WTC11 (cell line): ENCODE results near the gene GPR37. TPM values are rescaled to one million over a fixed set of nuclear protein-coding genes. Genes with fewer than 3 reads are reported as not detected.

ENCODE experiments used
- ATAC-seq: fragments of 200-7000 bp; cut with Tn5 transposase; 2 replicates; pipeline ENCODE4 v1.10.0; 2021; ENCODE audit warnings: mild to moderate bottlenecking, moderate library complexity
- CTCF ChIA-PET: fragments of 300-600 bp; sonication (Branson Sonifier 250); formaldehyde crosslinking; loops from one replicate; lab custom pipeline; 2021; ENCODE audit warnings: antibody characterized with exemption; lab: Charles Lee
- POLR2A ChIA-PET: fragments of 350-600 bp; sonication (Branson Sonifier 250); formaldehyde crosslinking; loops from one replicate; lab custom pipeline; 2021; ENCODE audit warnings: antibody characterized with exemption; lab: Charles Lee
- DNase-seq: peaks from one replicate; pipeline ENCODE4 v3.0.0; 2021; ENCODE audit warnings: low spot score
- H3K27ac Mint-ChIP-seq: 2 replicates; pipeline ENCODE4 v1.8.0; 2021; ENCODE audit warnings: mixed read lengths
- H3K27me3 Mint-ChIP-seq: 2 replicates; pipeline ENCODE4 v1.8.0; 2021; ENCODE audit warnings: low read depth, mild to moderate bottlenecking, moderate library complexity, mixed read lengths
- H3K36me3 Mint-ChIP-seq: 2 replicates; pipeline ENCODE4 v1.8.0; 2021; ENCODE audit warnings: mixed read lengths
- H3K4me1 Mint-ChIP-seq: 2 replicates; pipeline ENCODE4 v1.8.0; 2022; ENCODE audit warnings: mixed read lengths
- H3K4me3 Mint-ChIP-seq: 2 replicates; pipeline ENCODE4 v1.8.0; 2021; ENCODE audit warnings: mild to moderate bottlenecking, moderate library complexity, mixed read lengths
- H3K9me3 Mint-ChIP-seq: 2 replicates; pipeline ENCODE4 v1.8.0; 2021; ENCODE audit warnings: mixed read lengths
- AFF4 ChIP-seq: sonication (generic); formaldehyde crosslinking; IDR thresholded peaks from 2 replicates; pipeline ENCODE4 v1.8.1; 2023; ENCODE audit warnings: mild to moderate bottlenecking, missing genetic modification reagents, borderline replicate concordance
- ATF2 ChIP-seq: sonication (generic); formaldehyde crosslinking; IDR thresholded peaks from 2 replicates; pipeline ENCODE4 v1.8.1; 2022; ENCODE audit warnings: low read depth, missing genetic modification reagents, borderline replicate concordance
- CREB1 ChIP-seq: sonication (generic); formaldehyde crosslinking; IDR thresholded peaks from 2 replicates; pipeline ENCODE4 v1.8.0; 2023; ENCODE audit warnings: mild to moderate bottlenecking, missing genetic modification reagents
- GTF2I ChIP-seq: fragments of 250-450 bp; sonication (Bioruptor Pico); conservative IDR thresholded peaks from 2 replicates; pipeline ENCODE4 v1.4.0; 2021; ENCODE audit warnings: mild to moderate bottlenecking
- MLX ChIP-seq: sonication (generic); formaldehyde crosslinking; IDR thresholded peaks from 2 replicates; pipeline ENCODE4 v1.8.1; 2023; ENCODE audit warnings: mild to moderate bottlenecking, missing genetic modification reagents, moderate library complexity
- USF2 ChIP-seq: sonication (generic); formaldehyde crosslinking; IDR thresholded peaks from 2 replicates; pipeline ENCODE4 v1.8.1; 2023; ENCODE audit warnings: mild to moderate bottlenecking, missing genetic modification reagents, moderate library complexity
- ZNF232 ChIP-seq: sonication (generic); formaldehyde crosslinking; IDR thresholded peaks from 2 replicates; pipeline ENCODE4 v1.8.0; 2022; ENCODE audit warnings: mild to moderate bottlenecking, missing genetic modification reagents
- ZNF263 ChIP-seq: sonication (generic); formaldehyde crosslinking; IDR thresholded peaks from 2 replicates; pipeline ENCODE4 v1.8.1; 2022; ENCODE audit warnings: low read depth, mild to moderate bottlenecking, moderate library complexity, missing genetic modification reagents
- ZNF423 ChIP-seq: fragments of 250-450 bp; sonication (Bioruptor Pico); IDR thresholded peaks from 2 replicates; pipeline ENCODE4 v2.1.2; 2022; ENCODE audit warnings: mild to moderate bottlenecking, moderate library complexity
- ZNF425 ChIP-seq: fragments of 250-450 bp; sonication (Bioruptor Pico); conservative IDR thresholded peaks from 2 replicates; pipeline ENCODE4 v1.9.0; 2021; ENCODE audit warnings: mild to moderate bottlenecking
- ZNF512 ChIP-seq: sonication (generic); formaldehyde crosslinking; IDR thresholded peaks from 2 replicates; pipeline ENCODE4 v1.8.1; 2022; ENCODE audit warnings: missing genetic modification reagents, borderline replicate concordance
- total RNA-seq: library from RNA; stranded (reverse); gene quantifications from 3 replicates; pipeline ENCODE4 v1.2.3, GENCODE V29; 2021

Gene GPR37
- total RNA-seq, 1 experiment from 2014 or later, result 20.4 TPM

- H3K9me3 Mint-ChIP-seq, result peaks cover 3% of the 10 kb centered on the region; the same call in 1 of the 2 replicates
- H3K4me3 Mint-ChIP-seq, result peak overlapping the region; percentile 91
- CTCF ChIA-PET, result interaction anchor here (1.2 to 2.8 kb wide), 3 partner anchors 20 to 27 kb away, joined by 4 to 19 read pairs (median 5); no protein-coding TSS in a partner anchor
- peaks cover 23% of the 10 kb centered on the region for H3K27me3 Mint-ChIP-seq
- POLR2A ChIA-PET, result interaction anchor here (1.0 kb wide), 1 partner anchor 503 kb away, joined by 3 read pairs; no protein-coding TSS in a partner anchor
- TF ChIP-seq USF2 (CRISPR knock-in tag) (0 out of 2 replicates have a peak, but pooled peaks have one; percentile 3), GTF2I (no peak)
- peak; percentile 15 for ATAC-seq
- DNase-seq, result peak; percentile 41
- H3K4me1 Mint-ChIP-seq, result peaks cover 32% of the 10 kb centered on the region
- peak overlapping the region; percentile 93 for H3K27ac Mint-ChIP-seq
- H3K36me3 Mint-ChIP-seq, result peaks cover 8% of the 10 kb centered on the region; the same call in 1 of the 2 replicates
Observed at GRCh38 chr7:124764847-124765400, 668 bp downstream of the GPR37 start.

GRCh38 chr7:124764051-124764846 lies 1.3 kb downstream of the GPR37 start:
- Mint-ChIP-seq H3K4me3 (peak overlapping the region; percentile 91), H3K36me3 (peaks cover 14% of the 10 kb centered on the region), H3K27me3 (peaks cover 23% of the 10 kb centered on the region), H3K4me1 (peaks cover 31% of the 10 kb centered on the region), H3K27ac (no peak overlapping the region), H3K9me3 (peaks cover 3% of the 10 kb centered on the region; the same call in 1 of the 2 replicates)
- ATAC-seq, result peak; percentile 2
- DNase-seq, result peak; percentile 22
- TF ChIP-seq ATF2 (CRISPR knock-in tag) (no peak), ZNF232 (CRISPR knock-in tag) (no peak), ZNF425 (no peak), CREB1 (no peak), ZNF423 (CRISPR knock-in tag) (no peak), ZNF512 (CRISPR knock-in tag) (no peak), ZNF263 (CRISPR knock-in tag) (no peak), MLX (no peak), AFF4 (CRISPR knock-in tag) (no peak)
- ChIA-PET POLR2A (no interaction called here), CTCF (interaction anchor here (2.8 kb wide), 1 partner anchor 20 kb away, joined by 19 read pairs; no protein-coding TSS in a partner anchor)
